H9 (cell line): ENCODE data around the gene TELO2. TPM values are rescaled to one million over a fixed set of nuclear protein-coding genes. Genes with fewer than 3 reads are reported as not detected.

Experiments used
- DNase-seq: peaks from one replicate; pipeline ENCODE4 v3.0.0-alpha.2; 2017
- H2AFZ ChIP-seq: one replicate; pipeline ENCODE4 v1.6.1; 2013; ENCODE audit warnings: mild to moderate bottlenecking, low read length, control low read depth, moderate library complexity
- H2AK5ac ChIP-seq: 2 replicates; pipeline ENCODE4 v1.6.1; 2013; ENCODE audit warnings: low read length, control low read depth, mixed read lengths; ENCODE audit not compliant: insufficient read length
- H2BK120ac ChIP-seq: one replicate; pipeline ENCODE4 v1.6.1; 2013; ENCODE audit warnings: low read depth, mild to moderate bottlenecking, low read length, control low read depth, inconsistent platforms; ENCODE audit not compliant: poor library complexity, severe bottlenecking
- H2BK12ac ChIP-seq: 2 replicates; pipeline ENCODE4 v1.6.1; 2013; ENCODE audit warnings: low read length, control low read depth, mixed read lengths, low read depth; ENCODE audit not compliant: insufficient read length
- H2BK15ac ChIP-seq: 2 replicates; pipeline ENCODE4 v1.6.1; 2013; ENCODE audit warnings: low read depth, low read length, control low read depth
- H2BK20ac ChIP-seq: one replicate; pipeline ENCODE4 v1.6.1; 2013; ENCODE audit warnings: low read depth, mild to moderate bottlenecking, low read length, control low read depth, inconsistent platforms; ENCODE audit not compliant: poor library complexity, severe bottlenecking
- H2BK5ac ChIP-seq: 2 replicates; pipeline ENCODE4 v1.6.1; 2013; ENCODE audit warnings: low read length, control low read depth, mixed read lengths; ENCODE audit not compliant: insufficient read length
- H3K14ac ChIP-seq: 2 replicates; pipeline ENCODE4 v1.6.1; 2013; ENCODE audit warnings: low read length, control low read depth; ENCODE audit not compliant: insufficient read depth
- H3K18ac ChIP-seq: 2 replicates; pipeline ENCODE4 v1.6.1; 2013; ENCODE audit warnings: low read depth, mild to moderate bottlenecking, mixed read lengths, low read length, control low read depth; ENCODE audit not compliant: insufficient read length
- H3K23ac ChIP-seq: 2 replicates; pipeline ENCODE4 v1.6.1; 2013; ENCODE audit warnings: low read length, control low read depth, mixed read lengths, low read depth; ENCODE audit not compliant: insufficient read length
- H3K23me2 ChIP-seq: 2 replicates; pipeline ENCODE4 v1.6.1; 2013; ENCODE audit warnings: low read depth, mild to moderate bottlenecking, mixed read lengths, low read length, control low read depth; ENCODE audit not compliant: insufficient read length, poor library complexity, severe bottlenecking
- H3K27ac ChIP-seq: 2 replicates; pipeline ENCODE4 v1.5.1; 2013; ENCODE audit warnings: low read length, control low read depth, mixed read lengths, low read depth; ENCODE audit not compliant: insufficient read length
- H3K27me3 ChIP-seq: 2 replicates; pipeline ENCODE4 v1.6.1; 2013; ENCODE audit warnings: low read length, control low read depth, inconsistent platforms; ENCODE audit not compliant: insufficient read depth
- H3K4ac ChIP-seq: 2 replicates; pipeline ENCODE4 v1.6.1; 2013; ENCODE audit warnings: low read depth, mild to moderate bottlenecking, control low read depth, inconsistent platforms, low read length, moderate library complexity
- H3K4me1 ChIP-seq: 2 replicates; pipeline ENCODE4 v1.6.1; 2013; ENCODE audit warnings: low read length, control low read depth, inconsistent platforms; ENCODE audit not compliant: insufficient read depth
- H3K4me2 ChIP-seq: 2 replicates; pipeline ENCODE4 v1.6.1; 2013; ENCODE audit warnings: low read length, control low read depth, mixed read lengths; ENCODE audit not compliant: insufficient read length, insufficient read depth
- H3K56ac ChIP-seq: 2 replicates; pipeline ENCODE4 v1.6.1; 2013; ENCODE audit warnings: low read depth, mild to moderate bottlenecking, mixed read lengths, low read length, control low read depth; ENCODE audit not compliant: insufficient read length
- H3K79me1 ChIP-seq: 2 replicates; pipeline ENCODE4 v1.6.1; 2013; ENCODE audit warnings: low read depth, mild to moderate bottlenecking, moderate library complexity, low read length, control low read depth, inconsistent platforms; ENCODE audit not compliant: insufficient read depth, poor library complexity, severe bottlenecking
- H3K79me2 ChIP-seq: 2 replicates; pipeline ENCODE4 v1.6.1; 2013; ENCODE audit warnings: low read length, control low read depth, inconsistent platforms; ENCODE audit not compliant: insufficient read depth
- H3K9ac ChIP-seq: 2 replicates; pipeline ENCODE4 v1.6.1; 2013; ENCODE audit warnings: low read length, control low read depth, mixed read lengths; ENCODE audit not compliant: insufficient read length; ENCODE audit errors: extremely low read depth
- H3K9me3 ChIP-seq: one replicate; pipeline ENCODE4 v1.6.1; 2013; ENCODE audit warnings: low read depth, low read length, inconsistent platforms; ENCODE audit not compliant: control insufficient read depth
- H3T11ph ChIP-seq: one replicate; pipeline ENCODE4 v1.6.1; 2013; ENCODE audit warnings: mild to moderate bottlenecking, low read length, control low read depth, inconsistent platforms
- H4K20me1 ChIP-seq: one replicate; pipeline ENCODE4 v1.6.1; 2013; ENCODE audit not compliant: control insufficient read depth, insufficient read length, insufficient read depth
- H4K5ac ChIP-seq: 2 replicates; pipeline ENCODE4 v1.6.1; 2013; ENCODE audit warnings: low read depth, mild to moderate bottlenecking, mixed read lengths, low read length, control low read depth; ENCODE audit not compliant: insufficient read length
- H4K8ac ChIP-seq: replicated peaks from 2 replicates; pipeline ENCODE4 v1.6.1; 2013; ENCODE audit warnings: low read length, control low read depth, mixed read lengths, low read depth; ENCODE audit not compliant: insufficient read length
- H4K91ac ChIP-seq: 2 replicates; pipeline ENCODE4 v1.6.1; 2013; ENCODE audit warnings: low read depth, mild to moderate bottlenecking, moderate library complexity, mixed read lengths, low read length, control low read depth; ENCODE audit not compliant: insufficient read length
- H3K27ac Mint-ChIP-seq, 3 experiments: 2 replicates in 2 of 3; 3 replicates in 1 of 3; pipeline ENCODE4 v1.8.0; 2020 to 2021; ENCODE audit warnings: mixed read lengths in 3 of 3, mild to moderate bottlenecking in 1 of 3, moderate library complexity in 1 of 3
- H3K27me3 Mint-ChIP-seq: 2 replicates; pipeline ENCODE4 v1.8.0; 2021; ENCODE audit warnings: low read depth, mild to moderate bottlenecking, moderate library complexity, mixed read lengths
- H3K36me3 Mint-ChIP-seq, 3 experiments: 2 replicates in 2 of 3; 3 replicates in 1 of 3; pipeline ENCODE4 v1.8.0; 2020 to 2021; ENCODE audit warnings: low read depth in 3 of 3, mixed read lengths in 3 of 3; ENCODE audit not compliant: insufficient read depth in 1 of 3
- H3K4me1 Mint-ChIP-seq, 2 experiments: 2 replicates each; pipeline ENCODE4 v1.8.0; 2020; ENCODE audit warnings: mixed read lengths in 2 of 2
- H3K4me3 Mint-ChIP-seq, 2 experiments: 2 replicates in 1 of 2; 3 replicates in 1 of 2; pipeline ENCODE4 v1.8.0; 2020 to 2021; ENCODE audit warnings: mild to moderate bottlenecking in 2 of 2, mixed read lengths in 2 of 2, moderate library complexity in 1 of 2
- H3K9me3 Mint-ChIP-seq, 2 experiments: 2 replicates in 1 of 2; 3 replicates in 1 of 2; pipeline ENCODE4 v1.8.0; 2020; ENCODE audit warnings: mild to moderate bottlenecking in 2 of 2, mixed read lengths in 2 of 2, moderate library complexity in 1 of 2
- CTCF ChIP-seq: fragments of 200-600 bp; sonication (generic); conservative IDR thresholded peaks from 3 replicates; pipeline ENCODE4 v1.8.0; 2021; ENCODE audit warnings: antibody characterized with exemption, mild to moderate bottlenecking
- WGBS: extraction: QIAGEN DNeasy Blood & Tissue Kit; methylation state at CpG from one replicate; pipeline ENCODE4 v1.1.7; 2013; ENCODE audit warnings: missing lambda C conversion rate, low lambda C conversion rate, mixed read lengths; ENCODE audit not compliant: insufficient read length; ENCODE audit errors: extremely low coverage; 5-methylcytosine and 5-hydroxymethylcytosine counted together
- total RNA-seq: library from RNA; stranded (reverse); gene quantifications from 2 replicates; pipeline ENCODE4 v1.2.1, GENCODE V29; 2021

The TELO2 gene
- total RNA-seq, 1 experiment from 2014 or later = 98.9 TPM

- Histone ChIP-seq H4K8ac (no peak overlapping the region), H4K20me1 (no peaks in the 10 kb centered on the region), H2BK12ac (no peak overlapping the region), H3K14ac (no peak overlapping the region), H3K23me2 (no peaks in the 10 kb centered on the region), H3K18ac (no peak overlapping the region), H3K9me3 (no peaks in the 10 kb centered on the region), H2BK20ac (no peak overlapping the region), H4K5ac (no peak overlapping the region), H3K56ac (no peak overlapping the region), H3T11ph (no peak overlapping the region), H3K79me1 (peaks cover 6% of the 10 kb centered on the region), H3K79me2 (peaks cover 14% of the 10 kb centered on the region; the same call in 1 of the 2 replicates), H2BK15ac (no peak overlapping the region), H3K23ac (no peak overlapping the region), H3K4me1 (no peaks in the 10 kb centered on the region), H2AFZ (no peak overlapping the region), H2BK5ac (no peak overlapping the region), H2AK5ac (no peak overlapping the region), H3K27ac (no peak overlapping the region), H2BK120ac (no peak overlapping the region), H3K27me3 (no peaks in the 10 kb centered on the region), H3K4ac (no peak overlapping the region), H3K4me2 (no peak overlapping the region), H4K91ac (no peak overlapping the region), H3K9ac (no peak overlapping the region)
- peaks cover 4 to 7% of the 10 kb centered on the region in 2 experiments; a peak in 2 of 4 replicates for H3K4me1 Mint-ChIP-seq
- peak overlapping the region in 1 of 2 experiments; percentile 41; a peak in 1 of 5 replicates for H3K4me3 Mint-ChIP-seq
- no peak for TF ChIP-seq CTCF
- peaks cover under 1 to 6% (median 5%) of the 10 kb centered on the region in 3 experiments; a peak in 4 of 7 replicates for H3K36me3 Mint-ChIP-seq
- no peaks in the 10 kb centered on the region for H3K9me3 Mint-ChIP-seq
- H3K27me3 Mint-ChIP-seq = no peaks in the 10 kb centered on the region
- DNase-seq = no peak
- H3K27ac Mint-ChIP-seq = peak overlapping the region in 2 of 3 experiments; percentile 66 to 99; a peak in 3 of 7 replicates
- WGBS = no CpG with 5 or more reads among the region's 14 CpGs
Observed at GRCh38 chr16:1466968-1467521, 26.1 kb upstream of the TELO2 start.
